WTC11 (cell line): ENCODE results near the gene ZNF443. TPM values are rescaled to one million over a fixed set of nuclear protein-coding genes. Genes with fewer than 3 reads are reported as not detected.

Experiments used
- ARID4B ChIP-seq: sonication (generic); formaldehyde crosslinking; IDR thresholded peaks from 2 replicates; pipeline ENCODE4 v1.8.0; 2023; ENCODE audit warnings: missing genetic modification reagents, mild to moderate bottlenecking, borderline replicate concordance
- ATF3 ChIP-seq: sonication (generic); formaldehyde crosslinking; conservative IDR thresholded peaks from 2 replicates; pipeline ENCODE4 v1.8.1; 2022; ENCODE audit warnings: mild to moderate bottlenecking, missing genetic modification reagents
- CDX4 ChIP-seq: fragments of 250-450 bp; sonication (Bioruptor Pico); IDR thresholded peaks from 2 replicates; pipeline ENCODE4 v1.9.0; 2021; ENCODE audit warnings: moderate library complexity, mild to moderate bottlenecking, inconsistent platforms, borderline replicate concordance
- CREB1 ChIP-seq: sonication (generic); formaldehyde crosslinking; IDR thresholded peaks from 2 replicates; pipeline ENCODE4 v1.8.0; 2023; ENCODE audit warnings: mild to moderate bottlenecking, missing genetic modification reagents
- CREM ChIP-seq: sonication (generic); formaldehyde crosslinking; IDR thresholded peaks from 2 replicates; pipeline ENCODE4 v1.8.1; 2022; ENCODE audit warnings: mild to moderate bottlenecking, missing genetic modification reagents, moderate library complexity
- ERG ChIP-seq: fragments of 250-450 bp; sonication (Bioruptor Pico); IDR thresholded peaks from 2 replicates; pipeline ENCODE4 v1.8.0; 2021; ENCODE audit warnings: mild to moderate bottlenecking
- ESRRA ChIP-seq: sonication (generic); formaldehyde crosslinking; IDR thresholded peaks from 2 replicates; pipeline ENCODE4 v1.8.1; 2022; ENCODE audit warnings: mild to moderate bottlenecking, missing genetic modification reagents, borderline replicate concordance
- ETV6 ChIP-seq: sonication (generic); formaldehyde crosslinking; IDR thresholded peaks from 2 replicates; pipeline ENCODE4 v1.8.1; 2022; ENCODE audit warnings: mild to moderate bottlenecking, missing genetic modification reagents
- FOXJ3 ChIP-seq: sonication (generic); formaldehyde crosslinking; IDR thresholded peaks from 2 replicates; pipeline ENCODE4 v1.9.0; 2021; ENCODE audit warnings: missing genetic modification reagents, mild to moderate bottlenecking, borderline replicate concordance
- FOXP1 ChIP-seq: sonication (generic); formaldehyde crosslinking; IDR thresholded peaks from 2 replicates; pipeline ENCODE4 v1.8.0; 2022; ENCODE audit warnings: missing genetic modification reagents, mild to moderate bottlenecking, moderate library complexity, borderline replicate concordance
- GABPB1 ChIP-seq: sonication (generic); formaldehyde crosslinking; IDR thresholded peaks from 2 replicates; pipeline ENCODE4 v1.8.1; 2023; ENCODE audit warnings: mild to moderate bottlenecking, missing genetic modification reagents
- GRHL2 ChIP-seq: fragments of 250-450 bp; sonication (Bioruptor Pico); IDR thresholded peaks from 2 replicates; pipeline ENCODE4 v1.8.0; 2022; ENCODE audit warnings: mild to moderate bottlenecking, moderate library complexity; ENCODE audit not compliant: insufficient replicate concordance, severe bottlenecking
- IRF2 ChIP-seq: sonication (generic); formaldehyde crosslinking; IDR thresholded peaks from 2 replicates; pipeline ENCODE4 v1.8.0; 2022; ENCODE audit warnings: low read depth, missing genetic modification reagents, borderline replicate concordance
- JAZF1 ChIP-seq: fragments of 250-450 bp; sonication (Bioruptor Pico); IDR thresholded peaks from 2 replicates; pipeline ENCODE4 v1.9.0; 2021; ENCODE audit warnings: moderate library complexity, mild to moderate bottlenecking, inconsistent platforms
- NR1H2 ChIP-seq: sonication (generic); formaldehyde crosslinking; IDR thresholded peaks from 2 replicates; pipeline ENCODE4 v1.9.0; 2021; ENCODE audit warnings: mild to moderate bottlenecking, moderate library complexity, missing genetic modification reagents
- NR3C1 ChIP-seq: sonication (generic); formaldehyde crosslinking; conservative IDR thresholded peaks from 2 replicates; pipeline ENCODE4 v1.8.1; 2023; ENCODE audit warnings: low read depth, mild to moderate bottlenecking, missing genetic modification reagents
- PRDM15 ChIP-seq: sonication (generic); formaldehyde crosslinking; IDR thresholded peaks from 2 replicates; pipeline ENCODE4 v1.8.0; 2022; ENCODE audit warnings: missing genetic modification reagents
- PRRX2 ChIP-seq: fragments of 250-450 bp; sonication (Bioruptor Pico); IDR thresholded peaks from 2 replicates; pipeline ENCODE4 v1.8.0; 2021; ENCODE audit warnings: mild to moderate bottlenecking
- RELA ChIP-seq: sonication (generic); formaldehyde crosslinking; IDR thresholded peaks from 2 replicates; pipeline ENCODE4 v1.8.1; 2022; ENCODE audit warnings: missing genetic modification reagents, mild to moderate bottlenecking, borderline replicate concordance
- SP1 ChIP-seq: sonication (generic); formaldehyde crosslinking; conservative IDR thresholded peaks from 2 replicates; pipeline ENCODE4 v1.8.1; 2022; ENCODE audit warnings: missing genetic modification reagents
- TEAD4 ChIP-seq: sonication (generic); formaldehyde crosslinking; IDR thresholded peaks from 2 replicates; pipeline ENCODE4 v1.8.0; 2022; ENCODE audit warnings: mild to moderate bottlenecking, missing genetic modification reagents
- USF2 ChIP-seq: sonication (generic); formaldehyde crosslinking; IDR thresholded peaks from 2 replicates; pipeline ENCODE4 v1.8.1; 2023; ENCODE audit warnings: mild to moderate bottlenecking, missing genetic modification reagents, moderate library complexity
- ZNF138 ChIP-seq: sonication (generic); formaldehyde crosslinking; conservative IDR thresholded peaks from 2 replicates; pipeline ENCODE4 v1.8.1; 2022; ENCODE audit warnings: mild to moderate bottlenecking, moderate library complexity, missing genetic modification reagents
- ZNF396 ChIP-seq: fragments of 250-450 bp; sonication (Bioruptor Pico); IDR thresholded peaks from 2 replicates; pipeline ENCODE4 v1.8.0; 2021; ENCODE audit warnings: mild to moderate bottlenecking, moderate library complexity, borderline replicate concordance
- ZNF423 ChIP-seq: fragments of 250-450 bp; sonication (Bioruptor Pico); IDR thresholded peaks from 2 replicates; pipeline ENCODE4 v2.1.2; 2022; ENCODE audit warnings: mild to moderate bottlenecking, moderate library complexity
- total RNA-seq: library from RNA; stranded (reverse); gene quantifications from 3 replicates; pipeline ENCODE4 v1.2.3, GENCODE V29; 2021

Gene ZNF443
- total RNA-seq, 1 experiment from 2014 or later: 8.0 TPM

GRCh38 chr19:12484371-12485051 lies 43.7 kb upstream of the ZNF443 start, which contains the start of gene ZNF709 (continued):
- TF ChIP-seq ARID4B (CRISPR knock-in tag) (peak; percentile 58; the same call in 1 of the 2 replicates), ETV6 (CRISPR knock-in tag) (peak; percentile 73; the same call in 1 of the 2 replicates), USF2 (CRISPR knock-in tag) (no peak), TEAD4 (CRISPR knock-in tag) (no peak), GRHL2 (CRISPR knock-in tag) (no peak), GABPB1 (CRISPR knock-in tag) (peak; percentile 32; the same call in 1 of the 2 replicates), ATF3 (CRISPR knock-in tag) (no peak), IRF2 (CRISPR knock-in tag) (no peak), RELA (peak; percentile 61; the same call in 1 of the 2 replicates), CREB1 (CRISPR knock-in tag) (no peak), CDX4 (no peak), NR3C1 (no peak), ESRRA (0 out of 2 replicates have a peak, but pooled peaks have one; percentile 45), ERG (CRISPR knock-in tag) (no peak), FOXJ3 (no peak), CREM (no peak), NR1H2 (CRISPR knock-in tag) (no peak), ZNF423 (no peak), PRRX2 (CRISPR knock-in tag) (no peak), FOXP1 (CRISPR knock-in tag) (peak; percentile 45; the same call in 1 of the 2 replicates), ZNF138 (CRISPR knock-in tag) (no peak), ZNF396 (no peak), PRDM15 (CRISPR knock-in tag) (no peak), SP1 (CRISPR knock-in tag) (peak; percentile 73), JAZF1 (no peak)
